Stimulated activated naive CD4-positive, alpha-beta T cell (primary cell): ENCODE data around the gene CHRNB4.
"Not testable (repeated sequence)": the region's sequence is repeated elsewhere in the genome, so short reads cannot be mapped to it uniquely, and the experiment has no call there.

Experiments
- DNase-seq, 6 experiments: peaks; one replicate each; lab custom pipeline; 2025; lab: John Stamatoyannopoulos, UW

Gene CHRNB4

GRCh38 chr15:78616506-78616905 is 24.5 kb downstream of the CHRNB4 start:
- no peak for DNase-seq

GRCh38 chr15:78615151-78615589 is 25.8 kb downstream of the CHRNB4 start:
- DNase-seq: no peak

GRCh38 chr15:78614021-78614420 is 27.0 kb downstream of the CHRNB4 start:
- no peak for DNase-seq

GRCh38 chr15:78609551-78609950 is 31.5 kb downstream of the CHRNB4 start:
- DNase-seq: not testable (repeated sequence)

- no peak for DNase-seq
Measured at GRCh38 chr15:78605680-78606079, 35.3 kb downstream of the CHRNB4 start.

- no peak for DNase-seq
Measured at GRCh38 chr15:78605201-78605600, 35.8 kb downstream of the CHRNB4 start.

GRCh38 chr15:78604420-78604819 is 36.6 kb downstream of the CHRNB4 start:
- no peak for DNase-seq

GRCh38 chr15:78603467-78603866 is 37.5 kb downstream of the CHRNB4 start:
- DNase-seq: no peak

- no peak for DNase-seq
Measured at GRCh38 chr15:78599189-78599588, 41.8 kb downstream of the CHRNB4 start.

- no peak for DNase-seq
Measured at GRCh38 chr15:78598348-78598747, 42.7 kb downstream of the CHRNB4 start.

GRCh38 chr15:78597583-78597982 is 43.4 kb downstream of the CHRNB4 start:
- no peak for DNase-seq

GRCh38 chr15:78574944-78575343 is 66.1 kb downstream of the CHRNB4 start:
- DNase-seq: no peak
